Hepatocyte (in vitro differentiated cells): ENCODE data around the gene CDH12. TPM values are rescaled to one million over a fixed set of nuclear protein-coding genes. Genes with fewer than 3 reads are reported as not detected.

Experiments used
- DNase-seq: peaks from one replicate; pipeline ENCODE4 v3.0.0-alpha.2; 2016; ENCODE audit warnings: low spot score
- H2AFZ ChIP-seq: fragments of 200-600 bp; sonication (generic); 2 replicates; pipeline ENCODE4 v1.6.0; 2016; ENCODE audit warnings: antibody characterized with exemption, mild to moderate bottlenecking
- H3K27ac ChIP-seq: fragments of 200-600 bp; sonication (generic); 2 replicates; pipeline ENCODE4 v1.5.1; 2016; ENCODE audit warnings: mild to moderate bottlenecking
- H3K27me3 ChIP-seq: fragments of 200-600 bp; sonication (generic); 2 replicates; pipeline ENCODE4 v1.6.1; 2016
- H3K36me3 ChIP-seq: fragments of 200-600 bp; sonication (generic); replicated peaks from 2 replicates; pipeline ENCODE4 v1.5.1; 2016; ENCODE audit warnings: low read depth; ENCODE audit not compliant: insufficient read depth
- H3K4me1 ChIP-seq: fragments of 200-600 bp; sonication (generic); 2 replicates; pipeline ENCODE4 v1.5.1; 2016; ENCODE audit warnings: mild to moderate bottlenecking, moderate library complexity; ENCODE audit not compliant: insufficient read depth
- H3K4me2 ChIP-seq: fragments of 200-600 bp; sonication (generic); 2 replicates; pipeline ENCODE4 v1.6.0; 2016
- H3K4me3 ChIP-seq: fragments of 200-600 bp; sonication (generic); 2 replicates; pipeline ENCODE4 v1.5.1; 2016; ENCODE audit warnings: mild to moderate bottlenecking
- H3K79me2 ChIP-seq: fragments of 200-600 bp; sonication (generic); 2 replicates; pipeline ENCODE4 v1.6.0; 2017; ENCODE audit warnings: mild to moderate bottlenecking
- H3K9me2 ChIP-seq: fragments of 200-600 bp; sonication (generic); replicated peaks from 2 replicates; pipeline ENCODE4 v1.6.0; 2017; ENCODE audit warnings: mild to moderate bottlenecking; ENCODE audit not compliant: insufficient read depth
- H3K9me3 ChIP-seq: fragments of 200-600 bp; sonication (generic); 2 replicates; pipeline ENCODE4 v1.5.1; 2016; ENCODE audit warnings: low read depth, mild to moderate bottlenecking
- H4K20me1 ChIP-seq: fragments of 200-600 bp; sonication (generic); 2 replicates; pipeline ENCODE4 v1.6.0; 2016; ENCODE audit warnings: mild to moderate bottlenecking; ENCODE audit not compliant: insufficient read depth, poor library complexity, severe bottlenecking
- EZH2 ChIP-seq: fragments of 200-600 bp; sonication (generic); IDR thresholded peaks from 2 replicates; pipeline ENCODE4 v1.6.1; 2016; ENCODE audit warnings: antibody characterized with exemption, mild to moderate bottlenecking, borderline replicate concordance
- EZH2phosphoT487 ChIP-seq: fragments of 200-600 bp; sonication (generic); IDR thresholded peaks from one replicate; pipeline ENCODE4 v1.6.1; 2018; ENCODE audit warnings: antibody characterized with exemption, mild to moderate bottlenecking, low read depth, moderate library complexity; ENCODE audit not compliant: unreplicated experiment, severe bottlenecking
- WGBS: methylation state at CpG from one replicate; pipeline ENCODE4 v1.1.6; 2016; ENCODE audit warnings: low lambda C conversion rate; ENCODE audit errors: missing lambda C conversion rate; 5-methylcytosine and 5-hydroxymethylcytosine counted together
- polyA plus RNA-seq: library from polyadenylated mRNA; unstranded; fragments of >200 nt; fragmentation: Nextera tagmentation; extraction: Ambion mirVana; gene quantifications from 2 replicates; pipeline ENCODE4 v1.2.1, GENCODE V29; 2016
- total RNA-seq: library from RNA; depleted of rRNA; stranded (reverse); fragments of >200 nt; gene quantifications from 2 replicates; pipeline ENCODE4 v1.2.3, GENCODE V29; 2014
- TF ChIP-seq, protein P1 (sequence below): fragments of 200-600 bp; sonication (generic); IDR thresholded peaks from 2 replicates; pipeline ENCODE4 v1.5.1; 2016; ENCODE audit warnings: antibody characterized with exemption, mild to moderate bottlenecking; ENCODE audit not compliant: poor library complexity

Gene CDH12
- total and polyA plus RNA-seq, 2 experiments from 2014 or later, result 15.4 to 44.5 TPM

DNA sequence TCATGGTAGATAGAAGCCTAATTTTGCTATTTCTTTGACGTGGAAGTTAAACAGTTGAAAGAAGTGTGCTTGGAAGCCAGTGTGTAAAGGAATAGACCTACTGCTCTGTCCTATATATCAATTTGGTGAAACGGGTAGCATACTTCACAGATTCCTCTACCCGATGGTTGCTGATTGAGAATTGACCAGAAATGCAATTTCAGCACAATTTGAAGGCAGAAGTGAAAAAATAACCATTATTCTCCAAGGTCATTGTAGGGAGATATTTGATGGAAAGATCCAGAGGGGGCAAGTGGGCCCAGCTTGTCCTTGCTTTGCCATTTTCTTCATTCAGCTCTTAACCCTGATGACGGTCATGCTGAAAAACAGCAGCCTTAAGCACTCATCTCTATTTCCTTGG lies 15.3 kb downstream of the CDH12 start:
- Histone ChIP-seq H3K4me3 (no peak overlapping the region), H4K20me1 (no peaks in the 10 kb centered on the region), H2AFZ (no peak overlapping the region), H3K4me1 (no peaks in the 10 kb centered on the region), H3K27me3 (no peaks in the 10 kb centered on the region), H3K4me2 (no peak overlapping the region), H3K27ac (no peak overlapping the region), H3K9me2 (no peaks in the 10 kb centered on the region), H3K9me3 (no peaks in the 10 kb centered on the region), H3K36me3 (no peaks in the 10 kb centered on the region), H3K79me2 (no peaks in the 10 kb centered on the region)
- WGBS, result 92% methylated on average over 4 of the region's 4 CpGs
- DNase-seq, result no peak
- TF ChIP-seq EZH2 (no peak), EZH2phosphoT487 (no peak)
- TF ChIP-seq, protein P1, sequence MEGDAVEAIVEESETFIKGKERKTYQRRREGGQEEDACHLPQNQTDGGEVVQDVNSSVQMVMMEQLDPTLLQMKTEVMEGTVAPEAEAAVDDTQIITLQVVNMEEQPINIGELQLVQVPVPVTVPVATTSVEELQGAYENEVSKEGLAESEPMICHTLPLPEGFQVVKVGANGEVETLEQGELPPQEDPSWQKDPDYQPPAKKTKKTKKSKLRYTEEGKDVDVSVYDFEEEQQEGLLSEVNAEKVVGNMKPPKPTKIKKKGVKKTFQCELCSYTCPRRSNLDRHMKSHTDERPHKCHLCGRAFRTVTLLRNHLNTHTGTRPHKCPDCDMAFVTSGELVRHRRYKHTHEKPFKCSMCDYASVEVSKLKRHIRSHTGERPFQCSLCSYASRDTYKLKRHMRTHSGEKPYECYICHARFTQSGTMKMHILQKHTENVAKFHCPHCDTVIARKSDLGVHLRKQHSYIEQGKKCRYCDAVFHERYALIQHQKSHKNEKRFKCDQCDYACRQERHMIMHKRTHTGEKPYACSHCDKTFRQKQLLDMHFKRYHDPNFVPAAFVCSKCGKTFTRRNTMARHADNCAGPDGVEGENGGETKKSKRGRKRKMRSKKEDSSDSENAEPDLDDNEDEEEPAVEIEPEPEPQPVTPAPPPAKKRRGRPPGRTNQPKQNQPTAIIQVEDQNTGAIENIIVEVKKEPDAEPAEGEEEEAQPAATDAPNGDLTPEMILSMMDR, result no peak

DNA sequence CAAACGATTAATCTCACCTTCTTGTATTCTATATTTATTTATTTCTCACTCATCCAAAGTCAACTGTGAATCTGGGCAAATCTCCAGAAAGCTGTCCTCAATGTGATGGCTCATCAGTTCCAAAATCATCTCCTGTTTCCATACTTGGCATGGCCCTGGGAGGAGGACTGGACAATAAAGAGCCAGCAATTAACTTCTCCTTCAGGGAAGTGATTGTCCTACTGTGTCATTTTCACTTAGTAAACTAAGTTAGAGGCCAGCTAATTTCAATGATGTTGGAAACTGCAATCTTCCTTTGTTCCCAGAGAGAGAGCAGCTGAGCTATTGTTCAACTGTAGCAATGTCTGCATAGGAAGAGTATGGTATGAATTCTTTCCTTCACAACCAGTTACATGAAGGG lies 17.5 kb downstream of the CDH12 start:
- Histone ChIP-seq H3K4me3 (no peak overlapping the region), H2AFZ (no peak overlapping the region), H3K4me2 (no peak overlapping the region), H3K79me2 (no peaks in the 10 kb centered on the region), H4K20me1 (no peaks in the 10 kb centered on the region), H3K27me3 (no peaks in the 10 kb centered on the region), H3K9me2 (no peaks in the 10 kb centered on the region), H3K27ac (no peak overlapping the region), H3K4me1 (no peaks in the 10 kb centered on the region), H3K36me3 (no peaks in the 10 kb centered on the region), H3K9me3 (no peaks in the 10 kb centered on the region)
- no peak for DNase-seq
- WGBS, result 67% methylated on average over 1 of the region's 1 CpG
- no peak for TF ChIP-seq EZH2phosphoT487
- TF ChIP-seq, protein P1, result no peak
- no peak for TF ChIP-seq EZH2

DNA sequence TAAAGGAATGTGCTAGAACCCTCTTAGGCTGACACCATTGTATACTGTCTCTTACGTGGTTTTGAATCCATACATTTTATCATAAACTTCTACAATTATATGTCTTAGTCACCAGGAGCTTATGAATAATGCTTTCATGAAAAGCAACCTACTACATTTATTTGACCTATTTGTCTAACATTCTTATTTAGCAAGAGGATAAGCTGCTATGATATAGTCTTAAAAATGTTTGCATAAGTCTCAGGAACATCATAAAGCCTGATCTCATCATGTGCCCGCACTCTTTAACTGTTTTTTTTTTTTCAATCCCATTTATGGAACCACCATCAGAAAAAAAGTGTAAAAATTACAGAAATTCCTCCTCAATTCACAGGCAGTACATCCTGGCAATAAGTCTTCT lies 59.7 kb downstream of the CDH12 start:
- no peak for DNase-seq
- Histone ChIP-seq H3K27me3 (no peaks in the 10 kb centered on the region), H3K4me2 (no peak overlapping the region), H3K27ac (no peak overlapping the region), H3K4me3 (no peak overlapping the region), H3K9me2 (no peaks in the 10 kb centered on the region), H3K4me1 (no peaks in the 10 kb centered on the region), H3K36me3 (no peaks in the 10 kb centered on the region), H3K79me2 (no peaks in the 10 kb centered on the region), H3K9me3 (no peaks in the 10 kb centered on the region), H4K20me1 (no peaks in the 10 kb centered on the region), H2AFZ (no peak overlapping the region)
- TF ChIP-seq, protein P1, result no peak
- TF ChIP-seq EZH2phosphoT487, result no peak
- no peak for TF ChIP-seq EZH2
- 57% methylated on average over 2 of the region's 2 CpGs for WGBS

DNA sequence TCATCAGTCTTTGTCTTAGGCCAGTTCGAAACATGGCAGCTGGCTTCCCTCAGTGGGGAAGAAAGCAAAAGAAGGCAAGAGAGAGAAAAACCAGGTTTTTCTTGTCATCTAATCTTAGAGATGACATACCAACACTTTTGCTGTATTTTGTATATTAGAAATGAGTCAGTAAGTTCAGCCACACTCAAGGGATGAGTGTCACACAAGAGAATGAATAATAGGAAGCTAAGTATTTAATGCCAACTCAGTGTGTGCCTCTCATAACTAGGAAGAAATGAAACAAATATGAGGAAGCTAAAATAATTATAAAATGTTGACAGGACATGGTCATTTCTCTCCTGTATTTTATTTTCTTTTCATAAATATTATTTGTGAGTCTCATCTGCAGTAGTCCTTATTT lies 65.3 kb downstream of the CDH12 start:
- Histone ChIP-seq H3K4me1 (no peaks in the 10 kb centered on the region), H3K36me3 (no peaks in the 10 kb centered on the region), H4K20me1 (no peaks in the 10 kb centered on the region), H3K27me3 (no peaks in the 10 kb centered on the region), H3K9me2 (no peaks in the 10 kb centered on the region), H3K9me3 (no peaks in the 10 kb centered on the region), H3K4me2 (no peak overlapping the region), H2AFZ (no peak overlapping the region), H3K4me3 (no peak overlapping the region), H3K27ac (no peak overlapping the region), H3K79me2 (no peaks in the 10 kb centered on the region)
- 59% methylated on average over 1 of the region's 1 CpG for WGBS
- no peak for DNase-seq
- TF ChIP-seq EZH2phosphoT487 (no peak), EZH2 (no peak)
